BJ (cell line): Measurements from ENCODE around the gene NUP42. TPM values are rescaled to one million over a fixed set of nuclear protein-coding genes. Genes with fewer than 3 reads are reported as not detected.

Experiments
- CTCF ChIA-PET: fragments of 350-600 bp; formaldehyde crosslinking; extraction: SDS; loops from one replicate; lab custom pipeline; 2021; ENCODE audit warnings: antibody characterized with exemption, inconsistent platforms; lab: Yijun Ruan, JAX
- POLR2A ChIA-PET: fragments of 300-600 bp; sonication (Branson Sonifier 250); formaldehyde crosslinking; extraction: SDS; loops from one replicate; lab custom pipeline; 2021; ENCODE audit warnings: antibody characterized with exemption; lab: Charles Lee
- DNase-seq: peaks from one replicate; pipeline ENCODE4 v3.0.0-alpha.2; 2011; ENCODE audit warnings: low read depth
- H3K27me3 ChIP-seq: 2 replicates; pipeline ENCODE4 v1.6.0; 2011; ENCODE audit warnings: low read length; ENCODE audit not compliant: control insufficient read depth, insufficient read depth
- H3K36me3 ChIP-seq: 2 replicates; pipeline ENCODE4 v1.5.1; 2011; ENCODE audit warnings: low read length; ENCODE audit not compliant: control insufficient read depth, insufficient read depth
- H3K4me3 ChIP-seq: 2 replicates; pipeline ENCODE4 v1.5.1; 2011; ENCODE audit warnings: low read depth, mild to moderate bottlenecking, control low read depth, low read length
- CTCF ChIP-seq: IDR thresholded peaks from 2 replicates; pipeline ENCODE4 v1.5.1; 2011; ENCODE audit warnings: low read depth, mild to moderate bottlenecking, control low read depth, inconsistent platforms, low read length, moderate library complexity; ENCODE audit not compliant: insufficient read depth
- polyA plus RNA-seq: library from polyadenylated mRNA; depleted of rRNA; stranded (reverse); fragments of >200 nt; gene quantifications from 2 replicates; pipeline ENCODE4 v1.2.3, GENCODE V29; 2011

NUP42 gene
- polyA plus RNA-seq, 1 experiment: 24.5 TPM

GRCh38 chr7:23237000-23237399, 55.2 kb downstream of the NUP42 start:
- no peaks in the 10 kb centered on the region for H3K27me3 ChIP-seq
- no peak for TF ChIP-seq CTCF
- DNase-seq: no peak
- ChIA-PET CTCF (no interaction called here), POLR2A (no interaction called here)
- H3K4me3 ChIP-seq: no peak overlapping the region
- no peaks in the 10 kb centered on the region for H3K36me3 ChIP-seq

- POLR2A ChIA-PET: no interaction called here
- TF ChIP-seq CTCF: no peak
- Histone ChIP-seq H3K4me3 (no peak overlapping the region), H3K36me3 (no peaks in the 10 kb centered on the region), H3K27me3 (no peaks in the 10 kb centered on the region)
- no peak for DNase-seq
- CTCF ChIA-PET: no interaction called here
These were observed 57.3 kb downstream of the NUP42 start for GRCh38 chr7:23238983-23239652.

GRCh38 chr7:23239698-23240097, 57.9 kb downstream of the NUP42 start:
- H3K4me3 ChIP-seq: no peak overlapping the region
- ChIA-PET CTCF (no interaction called here), POLR2A (no interaction called here)
- H3K27me3 ChIP-seq: no peaks in the 10 kb centered on the region
- TF ChIP-seq CTCF: no peak
- DNase-seq: no peak
- H3K36me3 ChIP-seq: no peaks in the 10 kb centered on the region

- H3K4me3 ChIP-seq: no peak overlapping the region
- DNase-seq: no peak
- POLR2A ChIA-PET: interaction anchor here (0.6 kb wide), 1 partner anchor 1538 kb away, joined by 3 read pairs; no protein-coding TSS in a partner anchor
- no peaks in the 10 kb centered on the region for H3K36me3 ChIP-seq
- H3K27me3 ChIP-seq: no peaks in the 10 kb centered on the region
- TF ChIP-seq CTCF: no peak
- CTCF ChIA-PET: interaction anchor here (1.4 kb wide), 1 partner anchor 31 kb away, joined by 4 read pairs; no protein-coding TSS in a partner anchor
These were observed 60.5 kb downstream of the NUP42 start for GRCh38 chr7:23242321-23242720.

GRCh38 chr7:23242935-23243334, 61.1 kb downstream of the NUP42 start:
- POLR2A ChIA-PET: no interaction called here

More at GRCh38 chr7:23242935-23243334, 61.1 kb downstream of the NUP42 start:
- no peak for DNase-seq
- no peak for TF ChIP-seq CTCF
- no peak overlapping the region for H3K4me3 ChIP-seq
- CTCF ChIA-PET: interaction anchor here (1.4 kb wide), 1 partner anchor 30 kb away, joined by 4 read pairs; no protein-coding TSS in a partner anchor
- no peaks in the 10 kb centered on the region for H3K27me3 ChIP-seq
- no peaks in the 10 kb centered on the region for H3K36me3 ChIP-seq
